Measurements from ENCODE around the gene ARF1.

Gene ARF1

GRCh38 chr1:228064741-228065542 is 17.6 kb upstream of the ARF1 start:
- Histone ChIP-seq H3K36me3 (ENCODE audit: control insufficient read depth in 2 of 2, insufficient read depth in 1 of 2, low read length in 2 of 2) (no peaks in the 10 kb centered on the region), H3K9me3 (ENCODE audit: control insufficient read depth, insufficient read depth, low read depth, low read length) (no peaks in the 10 kb centered on the region), H3K27ac (ENCODE audit: extremely low read depth, low read depth, low read length) (no peak overlapping the region), H3K4me1 (ENCODE audit: control insufficient read depth, insufficient read depth, low read length) (peaks cover 4% of the 10 kb centered on the region), H3K4me3 (ENCODE audit: low read depth, low read length) (no peak overlapping the region)
- TF ChIP-seq HIC1 (tag by site-specific recombination; IDR thresholded peaks at IDR 0.05) = 0 out of 2 replicates have a peak, but pooled peaks have one; percentile 16
- TF ChIP-seq ZNF23 (tag by site-specific recombination; IDR thresholded peaks at IDR 0.05; ENCODE audit: borderline replicate concordance) = no peak
- ChIA-PET POLR2A (no interaction called here), CTCF (interaction anchor here (0.7 kb wide), 1 partner anchor 70 kb away, joined by 3 read pairs; no protein-coding TSS in a partner anchor)

GRCh38 chr1:228065543-228066347 is 16.8 kb upstream of the ARF1 start:
- H3K4me1 ChIP-seq (ENCODE audit: control insufficient read depth, insufficient read depth, low read length) = no peaks in the 10 kb centered on the region; the same call in 1 of the 2 replicates
- H3K27ac ChIP-seq (ENCODE audit: extremely low read depth, low read depth, low read length) = no peak overlapping the region
- ChIA-PET POLR2A (no interaction called here), CTCF (interaction anchor here (0.7 kb wide), 2 partner anchors 70 to 1439 kb away, joined by 3 read pairs; no protein-coding TSS in a partner anchor)
- no peaks in the 10 kb centered on the region for H3K9me3 ChIP-seq (ENCODE audit: control insufficient read depth, insufficient read depth, low read depth, low read length)
- no peak for TF ChIP-seq MYNN (tag by site-specific recombination; IDR thresholded peaks at IDR 0.05; ENCODE audit: borderline replicate concordance)
- no peak for TF ChIP-seq KLF7 (tag by site-specific recombination; IDR thresholded peaks at IDR 0.05; ENCODE audit: borderline replicate concordance)
- TF ChIP-seq GLIS1 (tag by site-specific recombination; IDR thresholded peaks at IDR 0.05) = no peak
- no peak for TF ChIP-seq BCL11B (tag by site-specific recombination; IDR thresholded peaks at IDR 0.05; ENCODE audit: low read depth)
- TF ChIP-seq ZNF529 (tag by site-specific recombination; IDR thresholded peaks at IDR 0.05; ENCODE audit: insufficient replicate concordance) = no peak
- no peak for TF ChIP-seq YY2 (tag by site-specific recombination; IDR thresholded peaks at IDR 0.05)
- no peak for TF ChIP-seq ZNF426 (tag by site-specific recombination; IDR thresholded peaks at IDR 0.05)
- no peak for TF ChIP-seq ZNF629 (tag by site-specific recombination; IDR thresholded peaks at IDR 0.05)
- TF ChIP-seq ZSCAN30 (tag by site-specific recombination; IDR thresholded peaks at IDR 0.05) = no peak
- no peak for TF ChIP-seq ZNF221 (tag by site-specific recombination; IDR thresholded peaks at IDR 0.05; ENCODE audit: borderline replicate concordance)
- TF ChIP-seq ZFHX2 (tag by site-specific recombination; conservative IDR thresholded peaks at IDR 0.05) = no peak
- no peaks in the 10 kb centered on the region for H3K36me3 ChIP-seq (ENCODE audit: control insufficient read depth in 2 of 2, insufficient read depth in 1 of 2, low read length in 2 of 2)
- H3K4me3 ChIP-seq (ENCODE audit: low read depth, low read length) = no peak overlapping the region

- TF ChIP-seq ZNF585B (tag by site-specific recombination; IDR thresholded peaks at IDR 0.05) = no peak
- no peak for TF ChIP-seq ZNF175 (tag by site-specific recombination; IDR thresholded peaks at IDR 0.05)
- TF ChIP-seq GLIS2 (tag by site-specific recombination; IDR thresholded peaks at IDR 0.05) = 0 out of 2 replicates have a peak, but pooled peaks have one; percentile 10
- H3K4me3 ChIP-seq (ENCODE audit: low read depth, low read length) = no peak overlapping the region
- no peaks in the 10 kb centered on the region for H3K36me3 ChIP-seq (ENCODE audit: control insufficient read depth in 2 of 2, insufficient read depth in 1 of 2, low read length in 2 of 2)
- H3K4me1 ChIP-seq (ENCODE audit: control insufficient read depth, insufficient read depth, low read length) = no peaks in the 10 kb centered on the region
- CTCF ChIA-PET = interaction anchor here (0.6 to 0.7 kb wide), 3 partner anchors 10 to 1440 kb away, joined by 3 read pairs; partner anchors contain the start of gene GJC2
- no peaks in the 10 kb centered on the region for H3K9me3 ChIP-seq (ENCODE audit: control insufficient read depth, insufficient read depth, low read depth, low read length)
- no peak overlapping the region for H3K27ac ChIP-seq (ENCODE audit: extremely low read depth, low read depth, low read length)
- POLR2A ChIA-PET = no interaction called here
Measured at GRCh38 chr1:228066416-228066815, 16.1 kb upstream of the ARF1 start.

Data from HEK293 (cell line).